IPS DF 4.7 (cell line): Measurements from ENCODE around the gene B4GALNT3.
A peak's percentile ranks its signal among the peaks of the same experiment; 100 is the strongest.

Experiments used
- DNase-seq: peaks from one replicate; pipeline ENCODE4 v3.0.0-alpha.2; 2013; ENCODE audit warnings: low spot score; ENCODE audit errors: extremely low read depth

Gene B4GALNT3

GRCh38 chr12:508795-509194 is 49.1 kb downstream of the B4GALNT3 start:
- DNase-seq = no peak

GRCh38 chr12:509500-509899 is 49.8 kb downstream of the B4GALNT3 start:
- no peak for DNase-seq

DNA sequence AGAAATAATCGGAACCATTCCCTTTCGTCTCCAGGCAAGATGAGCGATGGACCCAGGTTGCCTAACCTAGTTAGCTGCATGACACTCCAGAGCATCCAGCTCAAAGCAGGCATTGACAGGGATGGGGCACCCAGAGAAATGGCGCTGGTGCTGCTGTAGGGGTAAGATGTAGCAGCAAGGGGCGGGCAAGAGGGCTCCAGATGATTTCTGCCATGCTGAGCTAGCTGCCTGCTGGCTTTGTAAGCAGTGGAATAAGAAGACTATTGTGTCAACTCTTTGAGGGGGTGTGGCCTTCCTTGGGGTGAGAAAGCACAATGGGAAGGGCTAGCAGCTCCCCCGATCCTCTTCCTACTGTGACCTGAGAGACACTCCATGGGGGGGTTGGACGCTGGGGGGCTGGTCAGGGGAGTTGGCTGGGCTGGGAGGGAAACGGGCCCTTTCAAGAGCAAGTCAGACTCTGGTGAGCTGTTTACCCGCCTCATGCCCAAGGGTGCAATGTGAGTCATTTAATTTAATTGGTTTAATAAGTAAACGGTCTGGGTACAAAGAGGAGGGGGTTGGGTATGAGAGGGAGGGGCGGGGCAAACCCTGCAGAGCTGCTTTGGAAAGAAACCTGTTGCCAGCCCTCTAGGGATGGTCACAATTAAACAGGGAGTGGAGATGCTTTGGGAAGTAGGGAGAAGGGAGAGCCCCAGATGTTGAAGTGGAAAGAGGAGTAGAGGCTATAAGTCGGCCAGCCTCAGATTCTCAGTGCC is 50.5 kb downstream of the B4GALNT3 start:
- peak; percentile 60 for DNase-seq

GRCh38 chr12:512933-513332 is 53.2 kb downstream of the B4GALNT3 start:
- DNase-seq = no peak

DNA sequence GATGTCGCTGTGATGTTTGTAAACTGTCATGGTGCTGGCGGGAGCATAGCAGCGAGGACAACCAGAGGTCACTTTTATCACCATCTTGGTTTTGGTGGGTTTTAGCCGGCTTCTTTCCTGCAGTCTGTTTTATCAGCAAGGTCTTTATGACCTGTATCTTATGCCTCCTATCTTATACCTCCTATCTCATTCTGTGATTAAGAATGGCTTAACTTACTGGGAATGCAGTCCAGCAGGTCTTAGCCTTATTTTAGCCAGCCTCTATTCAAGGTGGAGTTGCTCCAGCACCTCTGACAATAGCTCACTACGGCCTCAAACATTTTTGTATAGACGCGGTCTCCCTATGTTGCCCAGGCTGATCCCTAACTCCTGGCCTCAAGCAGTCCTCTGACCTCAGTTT is 53.7 kb downstream of the B4GALNT3 start:
- no peak for DNase-seq

GRCh38 chr12:517538-517937 is 57.8 kb downstream of the B4GALNT3 start:
- DNase-seq = no peak

GRCh38 chr12:520119-520518 is 60.4 kb downstream of the B4GALNT3 start:
- no peak for DNase-seq

GRCh38 chr12:522692-523378 is 63.1 kb downstream of the B4GALNT3 start:
- DNase-seq = no peak

DNA sequence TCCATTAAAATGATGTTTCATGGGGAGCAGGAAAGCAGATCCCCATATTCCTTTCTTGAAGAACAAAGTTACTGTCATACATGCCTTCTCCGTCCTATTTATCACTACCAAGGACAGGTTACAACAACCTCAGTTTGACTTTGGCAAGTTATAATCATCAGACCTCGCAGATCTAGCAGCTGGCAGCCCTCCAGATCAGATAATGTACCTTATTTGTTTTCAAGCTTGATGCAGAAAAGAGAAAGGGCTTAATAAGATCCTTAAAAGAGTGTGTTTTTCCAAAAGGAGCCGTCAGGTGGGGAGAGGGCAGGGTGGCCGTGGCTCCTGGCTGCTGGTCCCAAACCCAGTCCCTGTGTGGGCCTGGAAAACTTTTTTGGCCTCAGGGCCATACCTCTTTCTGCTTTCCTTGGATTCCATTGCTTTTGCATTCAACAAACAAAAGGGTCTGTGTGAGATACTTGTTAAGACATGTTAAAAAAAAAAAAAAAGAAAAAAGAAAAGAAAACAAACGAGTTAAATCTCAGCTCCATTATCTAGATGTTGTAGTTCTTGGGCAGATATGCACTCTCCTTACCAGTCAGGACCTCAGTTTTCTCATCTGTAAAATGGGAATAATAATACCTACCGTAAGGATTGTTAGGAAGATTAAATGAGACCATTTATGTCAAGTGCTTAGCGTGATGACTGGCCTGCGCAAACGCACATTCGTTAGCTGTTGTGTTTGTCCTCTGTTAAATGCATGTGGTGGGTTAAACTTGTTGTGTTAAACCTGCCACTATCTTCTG is 64.6 kb downstream of the B4GALNT3 start:
- DNase-seq = no peak

DNA sequence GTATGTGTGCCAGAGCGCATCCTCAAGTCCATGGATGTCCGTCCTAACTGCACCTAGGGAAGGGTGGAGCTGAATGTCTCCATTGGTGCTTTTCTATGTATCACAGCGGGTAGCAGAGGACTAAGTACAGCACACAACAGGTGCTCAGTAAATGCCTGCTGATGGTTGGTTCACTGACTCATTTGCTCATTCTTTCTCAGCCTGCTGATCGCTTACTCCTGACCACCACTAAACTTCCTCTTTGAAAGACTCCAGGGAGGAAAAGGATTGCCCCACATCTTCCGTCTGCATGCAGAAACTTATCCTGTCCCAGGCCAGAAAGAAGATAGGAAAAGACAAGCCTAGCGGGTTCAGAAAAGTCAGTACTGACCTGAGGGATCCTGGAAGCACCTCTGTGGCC is 66.3 kb downstream of the B4GALNT3 start:
- DNase-seq = no peak

DNA sequence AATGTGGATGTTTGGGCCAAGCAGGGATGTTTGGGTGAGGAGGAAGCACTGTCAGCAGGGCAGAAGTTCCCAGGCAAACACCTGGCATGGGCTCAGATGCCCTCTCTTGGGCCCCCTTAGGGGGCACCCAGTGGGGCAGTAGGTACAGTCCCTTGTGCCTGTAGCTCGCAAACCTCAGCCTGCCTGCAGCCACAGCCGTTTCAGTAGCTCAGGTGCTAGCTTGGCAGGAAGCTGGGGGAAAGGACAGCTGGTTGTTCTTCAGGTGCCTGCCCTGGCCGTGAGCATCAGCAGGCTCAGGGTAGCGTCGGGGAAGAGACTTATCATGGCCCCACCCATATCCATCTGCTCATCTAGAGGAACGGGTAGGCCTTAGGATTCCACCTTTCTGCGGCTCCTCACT is 67.5 kb downstream of the B4GALNT3 start:
- DNase-seq = no peak

DNA sequence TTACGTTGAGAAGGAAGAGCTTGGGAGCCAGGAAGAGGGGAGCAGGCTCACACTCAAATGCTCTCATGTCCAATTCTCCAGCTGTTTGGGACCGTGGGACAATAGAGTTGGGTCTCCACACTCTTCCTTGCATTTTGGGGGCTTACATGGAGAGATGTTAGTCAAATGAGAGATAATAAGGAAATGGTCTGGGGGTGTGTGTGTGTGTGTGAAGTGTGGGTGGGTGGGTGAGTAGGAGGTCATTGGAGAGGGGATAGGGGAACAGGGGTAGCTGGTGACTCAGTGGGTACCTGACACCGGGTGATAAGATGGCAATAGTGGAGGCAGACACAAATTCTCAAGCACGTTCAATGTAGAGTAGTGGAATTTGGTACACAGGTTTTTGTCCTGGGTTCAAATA is 68.0 kb downstream of the B4GALNT3 start:
- DNase-seq = no peak

- no peak for DNase-seq
Observed at GRCh38 chr12:530308-530707, 70.6 kb downstream of the B4GALNT3 start.

DNA sequence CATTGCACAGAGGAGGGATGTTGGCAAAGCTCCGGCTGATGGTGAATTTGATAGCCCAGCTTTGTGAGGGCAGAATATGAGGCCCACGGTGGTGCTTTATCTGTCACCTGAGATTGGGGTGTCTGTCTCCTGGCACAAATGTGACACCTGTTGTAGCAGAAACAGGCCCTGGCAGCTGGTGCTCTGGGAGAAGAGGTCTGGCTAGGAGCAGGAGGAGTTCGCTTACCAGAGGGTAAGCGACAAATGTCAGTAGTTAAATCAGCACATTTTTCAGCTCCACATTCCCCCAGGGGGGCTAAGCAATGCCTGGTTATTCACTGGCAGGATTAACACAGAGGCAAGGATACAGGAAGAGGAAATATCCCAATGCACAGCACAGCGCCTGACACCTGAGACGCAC is 71.1 kb downstream of the B4GALNT3 start:
- DNase-seq = no peak

DNA sequence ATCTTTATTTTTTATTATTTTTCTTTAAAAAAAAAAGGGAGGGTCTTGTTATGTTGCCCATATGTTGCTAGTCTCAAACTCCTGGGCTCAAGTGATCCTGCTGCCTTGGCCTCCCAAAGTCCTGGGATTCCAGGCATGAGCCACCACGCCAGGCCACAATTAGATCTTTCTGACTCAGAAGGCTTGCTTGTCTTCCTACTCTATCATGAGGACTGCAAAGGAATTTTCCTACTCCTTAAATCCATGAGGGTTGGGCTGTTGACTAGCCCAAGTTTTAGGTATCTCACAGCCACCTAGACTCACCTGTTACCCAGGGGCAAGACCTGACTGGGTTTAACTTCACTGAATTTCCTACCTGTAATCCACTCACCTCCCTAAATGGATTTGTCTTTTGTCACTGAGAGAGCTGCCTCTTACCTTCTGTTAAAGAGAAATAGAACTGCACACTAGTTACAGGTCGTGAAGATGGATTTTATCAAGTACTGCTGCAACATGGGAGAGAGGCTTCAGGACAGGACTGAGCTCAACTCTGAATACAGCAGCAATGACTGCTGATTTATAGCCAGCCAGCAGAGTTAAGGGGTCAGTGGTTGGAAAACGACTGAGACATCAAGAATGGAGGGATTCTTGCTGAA is 72.3 kb downstream of the B4GALNT3 start:
- DNase-seq = no peak

DNA sequence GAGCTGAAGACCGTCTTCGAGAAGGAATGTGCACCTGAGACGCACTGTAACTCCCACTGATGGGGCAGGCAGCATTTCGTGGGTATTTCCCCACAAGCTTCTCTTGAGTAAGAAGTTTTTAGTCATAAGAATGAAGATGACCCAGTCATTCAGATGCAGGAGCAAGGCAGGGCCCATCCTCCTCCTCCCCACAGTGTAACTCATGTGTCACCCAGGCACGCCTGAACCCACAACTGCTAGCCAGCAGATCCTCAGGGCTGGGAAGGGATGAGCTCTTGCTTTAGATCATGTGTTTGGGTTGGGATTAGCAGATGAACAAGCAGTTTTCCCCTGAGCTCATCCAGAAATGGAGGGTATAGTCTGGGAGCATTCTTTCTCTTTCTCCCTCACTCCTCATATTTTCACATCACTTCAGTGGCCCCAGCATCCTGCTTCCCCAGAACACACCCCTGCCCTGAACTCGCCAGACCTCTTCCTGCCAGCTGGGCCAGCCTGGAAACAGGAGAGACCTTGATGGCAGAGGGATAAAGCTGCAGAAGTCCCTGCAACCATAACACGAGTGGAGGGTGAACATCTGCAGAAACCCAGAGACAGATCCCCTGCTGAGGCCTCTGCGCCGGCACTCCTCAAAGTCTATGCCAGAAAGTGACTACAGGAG is 73.3 kb downstream of the B4GALNT3 start:
- no peak for DNase-seq

DNA sequence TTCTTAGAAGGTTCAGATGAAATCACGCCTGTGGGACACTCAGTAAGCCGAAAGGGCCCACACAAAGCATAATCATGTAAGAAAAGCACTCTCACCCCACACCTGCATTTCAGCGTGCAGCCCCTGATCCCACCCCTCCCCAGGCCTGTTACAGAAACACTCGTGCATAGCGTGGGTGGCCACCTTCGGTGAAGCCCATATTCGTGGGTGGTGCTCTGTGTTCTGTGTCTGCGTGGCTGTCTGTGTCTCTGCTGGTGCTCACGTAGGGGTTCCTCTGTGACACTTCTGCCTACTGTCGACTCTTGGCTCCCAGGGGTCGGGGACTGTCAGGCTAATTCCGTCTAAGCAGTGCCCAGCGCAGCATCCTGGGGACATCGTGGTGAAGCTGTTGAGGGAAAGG is 74.0 kb downstream of the B4GALNT3 start:
- no peak for DNase-seq

DNA sequence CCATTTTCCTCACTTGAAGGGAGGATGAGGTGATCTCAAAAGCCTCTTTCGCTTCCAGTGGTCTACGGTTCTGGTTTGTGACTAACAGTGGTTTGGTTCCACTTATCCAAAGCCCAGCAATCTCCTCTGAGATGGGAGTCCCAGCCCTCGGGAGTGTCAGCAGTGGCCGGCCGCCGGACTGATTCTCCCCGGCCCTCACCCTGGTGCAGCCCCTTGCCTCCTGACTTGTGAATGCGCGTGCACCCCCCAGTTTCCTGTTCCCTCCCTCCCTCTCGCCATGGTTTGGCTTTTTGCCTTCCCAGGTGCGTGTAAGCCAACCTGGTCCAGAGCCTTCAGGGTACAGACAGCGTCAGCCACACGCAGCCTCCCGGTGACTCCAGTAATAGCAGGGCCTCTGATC is 74.5 kb downstream of the B4GALNT3 start:
- no peak for DNase-seq

DNA sequence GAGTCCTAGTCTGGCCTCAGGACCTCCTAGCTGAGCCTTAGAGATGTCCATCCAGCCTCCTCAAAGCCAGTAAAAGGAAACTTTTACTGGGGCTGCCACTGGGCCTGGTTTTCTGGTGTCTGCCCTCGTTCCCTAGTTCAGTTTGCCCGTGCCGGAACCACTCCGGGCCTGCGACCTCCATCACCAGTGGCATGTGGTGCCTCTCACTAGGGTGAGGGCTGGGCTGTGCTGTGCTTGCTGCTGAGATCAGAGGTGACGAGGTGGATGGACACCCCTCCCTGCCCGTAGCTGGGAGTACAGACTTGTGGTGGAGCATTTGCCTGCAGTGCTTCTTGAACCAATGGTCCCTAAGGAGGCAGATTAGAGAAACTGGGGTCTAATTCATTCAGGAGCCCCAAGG is 75.7 kb downstream of the B4GALNT3 start:
- no peak for DNase-seq

DNA sequence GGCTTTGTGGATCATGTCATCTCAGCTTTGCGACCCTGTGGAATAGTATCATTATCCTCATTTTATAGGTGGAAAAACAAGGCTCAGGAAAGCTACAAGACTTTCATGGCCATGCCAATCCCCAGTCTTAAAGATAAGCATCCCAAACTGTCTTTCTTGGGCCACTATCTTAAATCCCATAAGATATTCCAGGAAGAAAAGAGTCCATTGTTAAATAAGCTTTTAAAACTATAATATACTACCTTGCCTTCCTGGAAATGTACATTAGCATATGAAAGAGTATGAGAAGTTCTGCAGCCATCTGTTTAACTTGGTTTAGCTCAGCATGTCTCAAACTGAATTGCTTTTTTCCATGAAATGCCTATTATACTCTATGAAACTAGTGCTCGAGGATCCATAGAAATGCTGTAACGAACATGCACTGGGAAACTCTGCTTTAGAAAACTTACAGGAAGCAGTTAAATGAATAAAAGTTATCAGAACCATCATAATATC is 77.1 kb downstream of the B4GALNT3 start:
- no peak for DNase-seq

DNA sequence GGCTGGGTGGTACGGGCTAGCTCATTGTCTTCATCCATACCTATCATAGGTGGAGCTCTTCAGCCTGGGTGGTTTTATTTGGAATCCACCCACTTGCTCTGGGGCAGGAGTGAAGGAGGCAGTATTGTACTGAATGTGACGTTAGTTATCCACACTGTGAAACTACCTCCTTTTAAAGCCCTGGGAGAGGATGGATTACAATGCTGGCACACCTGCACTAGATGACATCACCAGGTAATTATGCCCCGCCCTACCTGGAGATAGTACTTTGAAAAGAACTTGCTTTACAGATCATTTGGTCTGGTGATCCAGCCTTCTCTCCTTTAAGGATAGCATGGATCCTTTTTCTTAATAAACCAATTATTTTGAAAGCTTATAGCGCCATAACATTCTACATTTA is 78.0 kb downstream of the B4GALNT3 start:
- no peak for DNase-seq
